HG03135 (cell line): Measurements from ENCODE around the gene FGGY.
A peak's percentile ranks its signal among the peaks of the same experiment; 100 is the strongest.

Experiments used
- ATAC-seq: cut with Tn5 transposase; IDR thresholded peaks from one replicate; pipeline ENCODE4 v1.9.1; 2021; ENCODE audit warnings: mild to moderate bottlenecking, moderate library complexity; ENCODE audit not compliant: unreplicated experiment

Gene FGGY

DNA sequence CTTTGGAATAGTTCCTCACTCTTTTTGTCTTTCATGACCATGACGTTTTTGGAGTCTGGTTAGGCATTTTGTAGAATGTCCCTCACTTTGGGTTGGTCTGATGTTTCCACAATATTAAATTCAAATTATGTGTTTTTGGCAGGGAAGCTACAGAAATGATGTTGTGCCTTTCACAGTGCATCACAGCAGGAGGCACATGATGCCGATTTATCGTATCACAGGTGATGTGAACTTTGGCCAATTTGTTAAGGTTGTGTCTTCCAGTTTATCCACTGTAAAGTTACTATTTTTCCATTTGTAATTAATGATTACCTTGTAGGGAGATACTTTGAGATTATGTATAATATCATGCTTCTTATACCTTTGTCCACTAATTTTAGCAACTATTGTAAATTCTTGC, 114.3 kb downstream of the FGGY start:
- no peak for ATAC-seq

DNA sequence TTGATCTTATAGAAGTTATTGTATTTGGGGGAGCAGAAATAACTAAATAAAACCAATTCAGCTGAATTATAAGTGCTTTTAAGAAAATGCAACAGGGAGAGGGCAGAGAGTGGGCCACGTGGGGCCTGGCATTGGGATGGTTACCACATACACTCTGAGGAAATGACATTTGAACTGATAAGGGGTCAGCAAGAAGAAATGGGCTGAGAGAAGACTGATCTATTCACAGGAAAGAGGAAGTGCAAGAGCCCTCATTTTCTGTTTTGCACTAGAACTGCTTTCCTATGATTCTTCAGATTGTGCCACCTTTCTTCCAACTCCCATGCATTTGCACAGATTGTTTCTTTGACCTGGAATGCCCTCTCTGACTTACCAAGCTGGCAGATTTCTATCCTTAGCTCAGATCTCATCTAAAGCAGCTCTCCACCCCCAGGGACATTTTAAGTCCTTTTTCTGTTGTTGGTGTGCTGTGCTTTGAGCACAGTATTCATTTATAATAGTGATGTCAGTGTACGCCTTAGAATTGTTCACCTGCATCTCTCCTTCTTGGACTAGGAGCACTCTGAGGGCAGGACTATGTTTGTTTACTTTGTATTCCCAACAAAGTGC, 115.9 kb downstream of the FGGY start:
- no peak for ATAC-seq

GRCh38 chr1:59413327-59413720, 116.4 kb downstream of the FGGY start:
- no peak for ATAC-seq

DNA sequence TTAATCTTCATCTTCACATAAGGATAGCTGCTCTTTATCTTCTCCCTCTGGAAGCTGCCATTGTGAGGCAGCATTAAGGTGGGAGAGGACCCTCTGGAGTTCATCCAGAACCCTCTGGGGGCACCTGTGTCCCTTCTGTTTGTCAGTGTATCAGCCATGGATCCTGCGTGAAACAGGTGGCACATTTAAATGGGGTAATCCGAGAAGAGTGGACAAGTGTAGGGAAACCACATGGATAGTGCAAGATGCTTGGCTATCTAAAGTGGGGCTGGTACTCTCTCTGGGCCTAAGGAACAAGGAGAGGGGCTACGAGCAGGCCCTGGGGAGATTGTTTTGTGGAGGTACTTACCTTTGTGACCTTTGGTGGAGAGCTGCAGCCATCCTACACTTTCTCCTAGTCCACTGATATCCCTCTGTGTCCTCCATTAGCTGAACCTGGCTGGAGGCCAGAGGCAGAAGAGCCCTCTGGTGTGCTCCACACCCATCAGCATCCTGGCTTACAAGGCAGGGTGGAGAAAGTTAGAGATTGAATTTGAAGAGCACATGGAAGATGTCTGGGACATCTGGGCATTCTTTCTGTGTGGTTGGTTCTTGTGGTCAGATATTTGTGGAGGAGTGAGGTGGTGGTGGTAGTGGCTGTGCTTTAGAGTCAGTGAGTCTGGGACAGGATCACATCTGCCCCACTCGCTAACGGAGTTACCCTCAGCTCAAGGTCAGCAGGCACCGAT, 117.7 kb downstream of the FGGY start:
- ATAC-seq = no peak

DNA sequence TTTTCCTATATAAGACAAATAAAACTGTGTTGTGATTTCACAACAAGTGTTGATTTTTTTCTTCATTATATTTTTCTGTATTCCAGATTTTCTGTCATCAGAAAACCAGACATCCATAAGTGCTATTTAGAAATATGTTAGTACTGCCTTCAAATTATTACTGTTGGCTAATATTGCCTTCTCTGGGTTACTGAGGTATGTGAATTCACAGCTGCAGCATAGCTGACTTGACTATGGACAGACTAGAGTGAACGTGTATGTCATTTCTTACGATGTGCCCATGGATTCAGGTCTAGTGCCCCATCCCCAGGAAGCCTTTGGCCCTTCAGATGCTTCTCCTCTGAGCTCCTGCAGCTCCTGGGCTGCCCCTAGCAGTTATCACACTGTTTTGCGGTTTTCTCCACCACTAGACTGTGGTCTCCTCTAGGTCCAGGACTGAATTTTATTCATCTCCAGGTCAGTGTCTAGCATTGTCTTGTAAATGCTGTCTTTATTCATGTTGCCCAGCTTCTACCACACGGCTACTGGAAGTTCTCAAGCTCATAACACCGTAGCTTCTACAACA, 118.5 kb downstream of the FGGY start:
- ATAC-seq = no peak

GRCh38 chr1:59415881-59416280, 119.0 kb downstream of the FGGY start:
- ATAC-seq = no peak

DNA sequence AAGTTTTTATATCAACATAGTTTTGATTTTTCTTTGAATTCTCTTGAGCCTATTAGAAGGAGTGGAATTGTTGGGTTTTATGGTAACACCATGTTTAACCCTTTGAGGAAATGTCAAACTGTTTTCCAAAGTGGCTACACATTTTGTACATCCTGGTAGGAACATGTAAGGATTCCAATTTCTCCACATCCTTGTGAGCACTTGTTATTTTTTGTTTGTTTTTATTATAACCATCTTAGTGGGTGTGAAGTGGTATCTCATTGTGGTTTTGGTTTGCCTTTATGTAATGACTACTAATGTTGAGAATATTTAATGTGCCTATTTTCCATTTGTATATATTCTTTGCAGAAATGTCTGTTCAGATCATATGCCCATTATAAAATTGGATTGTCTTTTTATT, 120.5 kb downstream of the FGGY start:
- no peak for ATAC-seq

DNA sequence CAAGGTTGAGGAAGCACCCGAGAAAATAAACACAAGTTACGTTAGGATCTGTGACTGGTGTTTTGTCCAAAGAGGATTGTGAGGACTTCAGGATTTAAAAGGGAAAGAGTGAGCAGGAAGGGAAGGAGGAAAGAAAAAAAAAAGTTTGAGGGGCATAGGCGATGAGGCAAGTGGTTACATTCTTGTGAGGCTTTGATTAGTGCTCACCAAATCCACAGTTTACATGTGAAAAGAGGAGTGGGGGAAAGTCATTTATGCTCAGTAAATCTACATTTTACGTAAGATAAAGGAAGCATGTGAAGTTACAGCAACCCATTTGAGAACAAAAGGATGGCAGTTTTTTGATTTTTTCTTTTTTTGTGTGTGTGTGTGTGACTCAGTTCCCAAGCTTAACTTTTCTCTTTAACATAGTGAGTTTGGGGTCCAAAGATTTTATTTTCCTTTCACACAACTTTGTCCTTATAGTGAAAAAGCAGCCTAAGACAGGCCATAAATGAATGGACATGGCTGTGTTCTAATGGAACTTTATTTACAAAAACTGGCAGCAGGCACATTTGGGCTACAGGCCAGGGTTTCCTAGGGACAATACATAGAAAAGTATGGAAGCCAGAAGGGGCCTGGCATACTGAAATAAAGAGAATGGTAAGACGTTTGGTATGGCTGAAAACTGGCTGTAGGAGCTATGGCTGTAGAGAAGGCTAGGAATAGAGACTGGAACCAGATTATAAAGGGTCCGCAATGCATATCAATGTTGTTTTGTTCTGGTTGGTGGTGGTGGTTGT, 121.7 kb downstream of the FGGY start:
- no peak for ATAC-seq

- ATAC-seq = no peak
Observed at GRCh38 chr1:59419361-59420140, 122.7 kb downstream of the FGGY start.

GRCh38 chr1:59421232-59421920, 124.5 kb downstream of the FGGY start:
- no peak for ATAC-seq

DNA sequence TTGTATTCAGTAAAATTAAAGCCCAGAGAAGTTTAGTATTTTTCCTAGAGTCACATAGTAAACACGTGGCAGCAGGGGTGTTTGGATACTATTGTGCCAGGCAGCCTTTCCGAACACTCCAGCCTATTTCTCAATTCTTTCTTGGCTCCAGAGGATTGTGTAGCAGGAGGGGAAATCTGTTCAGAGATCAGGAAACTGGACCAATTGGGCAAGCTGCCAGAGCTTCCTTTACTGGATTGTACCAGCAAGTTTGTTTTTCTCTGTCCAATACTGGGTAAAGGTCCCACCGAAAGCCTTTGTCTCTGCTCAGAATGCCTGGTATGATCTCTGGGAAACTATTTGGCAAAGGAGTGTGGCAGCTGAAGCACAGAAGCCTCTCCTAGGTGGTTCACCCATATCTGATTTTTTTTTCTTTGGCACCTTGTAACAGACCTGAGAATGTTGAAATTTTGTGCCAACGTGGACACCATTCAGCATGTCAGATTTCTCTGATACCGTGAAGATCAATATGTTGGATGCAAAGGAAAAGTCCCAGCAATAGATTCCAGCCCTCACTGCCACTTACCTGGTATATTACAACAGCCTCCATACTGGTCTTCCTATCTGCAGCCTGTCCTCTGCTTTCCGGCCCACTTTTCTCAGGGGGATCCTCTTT, 126.2 kb downstream of the FGGY start:
- ATAC-seq = no peak

DNA sequence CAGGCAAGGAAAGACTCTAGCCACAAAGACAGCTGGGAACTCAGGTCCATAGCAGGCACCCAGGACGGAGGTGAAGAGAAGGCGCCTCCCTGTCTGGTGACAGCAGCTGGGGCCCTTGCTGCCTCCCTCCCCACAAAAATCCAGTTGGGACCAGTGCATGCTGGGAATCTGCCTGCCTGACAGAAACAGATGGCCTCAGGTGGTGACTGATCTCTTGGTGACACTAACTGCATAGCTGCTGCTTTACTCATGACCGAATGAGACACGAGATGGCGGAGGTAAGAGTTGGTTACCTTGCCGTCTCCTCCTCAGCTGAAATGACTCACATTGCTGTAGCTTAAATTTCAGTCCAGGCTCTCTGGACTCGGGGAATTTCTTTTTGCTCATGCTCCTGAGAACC, 130.3 kb downstream of the FGGY start:
- ATAC-seq = no peak

DNA sequence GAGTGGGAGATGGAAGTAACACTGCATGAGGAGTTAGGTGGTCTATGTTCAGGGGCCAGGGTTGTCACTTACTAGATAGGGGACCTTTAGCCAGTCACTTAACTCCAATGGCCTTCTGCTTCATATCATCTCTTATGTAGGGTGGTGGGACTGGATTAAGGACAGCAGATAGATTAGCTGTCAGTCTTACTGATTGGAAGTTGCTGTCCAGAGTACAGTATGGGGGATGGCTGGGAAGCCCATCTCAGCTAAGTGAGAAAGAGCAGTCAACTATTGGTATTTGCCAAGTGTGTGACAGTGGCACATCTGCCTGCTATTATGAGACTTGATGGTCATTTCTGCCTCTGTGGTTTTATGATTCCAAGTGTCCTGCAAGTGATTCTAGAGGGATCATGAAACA, 130.9 kb downstream of the FGGY start:
- ATAC-seq = no peak

DNA sequence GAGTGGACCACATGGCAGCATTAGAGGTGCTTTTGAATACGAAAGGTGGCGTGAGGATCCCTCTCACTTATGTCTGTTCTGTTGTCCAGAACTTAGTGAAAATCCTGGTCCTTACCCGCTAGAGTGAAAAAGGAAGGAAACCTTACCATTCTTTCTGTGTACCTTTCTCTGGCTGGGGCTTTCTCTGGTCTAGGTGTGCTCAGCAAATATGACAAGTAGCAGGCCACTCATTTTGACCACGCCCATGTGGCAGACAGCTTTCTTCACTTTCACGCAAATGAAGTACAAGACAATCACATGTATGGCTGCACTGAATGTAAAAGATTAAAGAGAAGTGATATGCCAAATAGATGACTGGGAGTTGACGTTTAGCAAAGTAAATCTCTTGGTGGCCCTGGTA, 131.9 kb downstream of the FGGY start:
- ATAC-seq = no peak

DNA sequence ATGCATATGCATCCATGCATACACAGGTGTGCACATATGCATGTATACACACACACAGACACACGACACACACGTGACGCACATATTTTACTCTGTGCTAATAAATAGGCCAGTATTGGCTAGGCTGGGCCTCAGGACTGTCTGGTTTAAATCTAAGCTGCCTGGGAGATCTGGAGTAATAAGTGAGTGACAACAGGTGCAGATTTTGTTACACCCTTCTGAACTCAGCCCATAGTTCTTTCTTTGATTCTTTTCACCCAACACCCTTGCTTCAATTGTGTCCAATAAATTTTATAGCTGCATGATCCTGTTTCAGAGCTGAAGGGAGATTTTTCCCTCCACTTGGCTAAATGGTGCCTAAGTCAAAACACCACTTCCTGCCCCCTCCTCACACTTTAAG, 132.8 kb downstream of the FGGY start:
- ATAC-seq = no peak

GRCh38 chr1:59431566-59432294, 134.8 kb downstream of the FGGY start:
- ATAC-seq = no peak

DNA sequence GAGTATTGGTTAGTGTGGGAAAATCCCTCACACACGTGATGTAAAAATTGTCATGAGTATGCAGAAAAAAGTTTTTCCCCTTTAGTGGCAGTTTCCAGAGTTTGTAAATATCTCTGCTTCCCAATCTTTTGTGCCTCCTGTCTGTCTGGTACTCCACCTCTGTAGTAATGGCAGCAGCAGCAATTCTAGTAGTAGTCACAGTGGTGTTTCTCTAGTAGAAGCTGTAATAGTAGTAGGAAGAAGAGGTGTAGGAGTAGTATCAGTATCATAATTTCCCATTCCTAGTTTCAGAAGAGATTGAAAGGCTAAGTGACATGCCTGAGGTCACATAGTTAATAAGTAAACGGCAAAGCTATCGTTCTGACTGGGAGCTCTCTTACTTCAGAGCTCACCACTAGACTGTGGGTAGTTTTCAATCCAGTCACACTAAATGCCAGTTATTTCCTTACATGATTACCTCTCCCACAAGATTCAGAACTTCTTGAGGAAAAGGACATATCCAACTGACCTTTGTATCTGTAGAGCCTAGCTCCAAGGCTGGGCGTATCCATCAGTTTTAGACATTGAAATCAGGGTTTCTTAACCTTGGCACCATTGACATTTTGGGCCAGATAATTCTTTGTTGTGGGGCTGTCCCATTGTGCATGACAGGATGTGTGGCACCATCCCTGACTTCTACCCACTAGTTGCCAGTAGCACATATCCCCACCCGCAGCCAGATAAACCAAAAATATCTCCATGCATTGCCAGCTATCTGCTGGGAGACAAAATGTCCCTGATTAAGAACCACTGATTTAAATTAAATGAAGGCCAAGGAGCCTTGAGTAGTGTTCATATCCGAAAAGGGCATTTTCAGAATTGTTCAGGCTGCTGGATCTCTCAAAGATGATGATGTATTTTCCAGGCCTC, 135.9 kb downstream of the FGGY start:
- peak; percentile 94 for ATAC-seq

DNA sequence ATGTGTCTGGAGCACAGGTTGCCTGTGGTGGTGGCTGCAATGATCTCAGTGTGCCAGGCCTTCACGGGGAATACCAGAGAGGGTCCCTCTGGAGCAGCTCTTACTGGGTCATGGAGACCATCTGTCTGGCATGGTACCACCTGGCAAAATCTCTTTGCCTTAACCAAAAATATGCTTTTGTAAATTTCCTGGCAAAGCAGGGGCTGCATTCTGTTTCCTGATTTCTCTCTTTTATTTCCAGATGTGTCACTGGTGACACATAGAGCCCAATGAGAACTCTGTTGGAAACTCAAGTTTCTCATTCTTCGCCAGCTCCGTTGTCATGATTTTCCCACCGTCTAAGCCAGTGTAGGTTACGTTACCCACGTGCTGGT, 136.5 kb downstream of the FGGY start:
- ATAC-seq = no peak
